ENCODE measurements around the gene NLRP7.
"Not testable (repeated sequence)": the region's sequence is repeated elsewhere in the genome, so short reads cannot be mapped to it uniquely, and the experiment has no call there.

NLRP7 gene

DNA sequence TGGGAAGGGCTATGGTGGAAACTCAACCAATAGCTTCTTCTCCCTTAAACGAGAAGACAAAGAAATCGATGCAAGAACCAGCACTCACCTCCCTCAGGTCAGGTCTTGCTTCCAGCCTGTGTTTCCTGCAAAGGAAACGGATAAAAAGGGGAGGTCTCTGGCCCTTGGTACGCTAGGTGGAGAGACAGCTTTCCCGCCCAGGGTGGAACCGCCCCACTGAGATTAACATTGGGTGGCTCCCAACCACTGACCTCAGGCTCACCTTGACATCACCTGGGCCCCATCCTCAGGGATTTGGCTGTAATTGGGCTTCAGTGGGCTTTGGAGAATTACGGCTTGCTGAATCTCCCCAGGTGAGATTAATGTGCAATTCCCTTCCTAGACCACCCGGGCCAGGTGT lies at the start of gene NLRP7:
NLRP7 (minus strand) TSS at position 150 of the 400 bp plus-strand sequence.
- DNase-seq (ENCODE audit: low spot score) = no peak

DNA sequence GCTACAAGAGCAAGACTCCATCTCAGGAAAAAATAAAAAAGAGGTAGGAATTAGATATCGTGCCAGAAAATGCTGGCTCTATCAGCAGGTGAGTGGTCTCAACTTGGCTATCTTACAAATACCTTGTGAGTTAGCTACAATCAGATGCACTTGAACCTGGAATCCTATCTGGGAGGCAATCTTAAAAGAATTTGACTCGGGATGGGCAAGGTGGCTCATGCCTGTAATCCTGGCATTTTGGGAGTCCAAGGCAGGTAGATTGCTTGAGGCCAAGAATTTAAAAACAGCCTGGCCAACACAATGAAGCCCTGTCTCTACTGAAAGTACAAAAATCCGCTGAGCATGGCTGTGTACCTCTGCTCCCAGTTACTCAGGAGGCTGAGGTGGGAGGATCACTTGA lies 48.2 kb upstream of the NLRP7 start:
- DNase-seq (ENCODE audit: low spot score) = no peak

DNA sequence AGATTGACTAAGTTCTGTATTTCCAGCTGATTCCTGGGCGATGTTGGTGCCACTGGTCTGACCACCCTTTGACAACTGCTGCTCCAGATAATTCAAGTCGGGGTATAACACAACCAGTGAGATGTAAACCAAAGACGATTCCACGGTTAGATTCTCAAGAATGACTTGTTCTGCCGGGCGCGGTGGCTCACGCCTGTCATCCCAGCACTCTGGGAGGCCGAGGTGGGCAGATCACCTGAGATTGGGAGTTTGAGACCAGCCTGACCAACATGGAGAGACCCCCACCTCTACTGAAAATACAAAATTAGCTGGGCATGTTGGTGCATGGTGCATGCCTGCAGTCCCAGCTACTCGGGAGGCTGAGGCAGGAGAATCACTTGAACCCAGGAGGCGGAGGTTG lies 42.2 kb upstream of the NLRP7 start:
- DNase-seq (ENCODE audit: low spot score) = not testable (repeated sequence)

DNA sequence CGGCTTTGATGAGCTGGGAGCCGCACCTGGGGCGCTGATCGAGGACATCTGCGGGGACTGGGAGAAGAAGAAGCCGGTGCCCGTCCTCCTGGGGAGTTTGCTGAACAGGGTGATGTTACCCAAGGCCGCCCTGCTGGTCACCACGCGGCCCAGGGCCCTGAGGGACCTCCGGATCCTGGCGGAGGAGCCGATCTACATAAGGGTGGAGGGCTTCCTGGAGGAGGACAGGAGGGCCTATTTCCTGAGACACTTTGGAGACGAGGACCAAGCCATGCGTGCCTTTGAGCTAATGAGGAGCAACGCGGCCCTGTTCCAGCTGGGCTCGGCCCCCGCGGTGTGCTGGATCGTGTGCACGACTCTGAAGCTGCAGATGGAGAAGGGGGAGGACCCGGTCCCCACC lies 35.2 kb upstream of the NLRP7 start:
- DNase-seq (ENCODE audit: low spot score) = not testable (repeated sequence)

DNA sequence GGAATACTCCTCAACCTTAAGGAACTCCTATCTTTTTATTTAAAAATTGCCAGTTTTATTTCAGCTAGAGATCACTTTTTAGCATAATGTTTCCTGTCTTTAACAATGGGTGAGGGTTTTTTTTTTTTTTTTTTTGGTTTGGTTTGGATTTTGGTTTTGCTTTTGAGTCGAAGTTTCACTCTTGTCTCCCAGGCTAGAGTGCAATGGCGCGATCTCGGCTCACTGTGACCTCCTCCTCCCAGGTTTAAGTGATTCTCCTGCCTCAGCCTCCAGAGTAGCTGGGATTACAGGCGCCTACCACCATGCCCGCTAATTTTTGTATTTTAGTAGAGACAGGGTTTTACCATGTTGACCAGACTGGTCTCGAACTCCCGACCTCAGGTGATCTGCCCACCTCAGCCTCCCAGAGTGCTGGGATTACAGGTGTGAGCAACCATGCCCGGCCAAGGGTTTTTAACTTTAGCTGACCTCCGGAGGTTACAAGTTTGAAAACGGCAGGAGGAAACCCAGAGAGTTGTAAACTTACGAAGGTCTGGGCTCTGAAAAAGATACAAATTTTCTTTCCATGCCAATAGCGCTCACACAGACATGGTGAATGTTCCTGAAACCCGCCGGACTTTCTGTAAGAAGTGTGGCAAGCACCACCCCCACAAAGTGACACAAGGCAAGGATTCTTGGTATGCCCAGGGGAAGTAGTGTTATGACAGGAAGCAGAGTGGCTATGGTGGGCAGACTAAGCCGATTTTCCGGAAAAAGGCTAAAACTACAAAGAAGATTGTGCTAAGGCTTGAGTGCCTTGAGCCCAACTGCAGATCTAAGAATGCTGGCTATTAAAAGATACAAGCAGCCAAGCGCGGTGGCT lies 26.1 kb upstream of the NLRP7 start:
- DNase-seq (ENCODE audit: low spot score) = not testable (repeated sequence)

DNA sequence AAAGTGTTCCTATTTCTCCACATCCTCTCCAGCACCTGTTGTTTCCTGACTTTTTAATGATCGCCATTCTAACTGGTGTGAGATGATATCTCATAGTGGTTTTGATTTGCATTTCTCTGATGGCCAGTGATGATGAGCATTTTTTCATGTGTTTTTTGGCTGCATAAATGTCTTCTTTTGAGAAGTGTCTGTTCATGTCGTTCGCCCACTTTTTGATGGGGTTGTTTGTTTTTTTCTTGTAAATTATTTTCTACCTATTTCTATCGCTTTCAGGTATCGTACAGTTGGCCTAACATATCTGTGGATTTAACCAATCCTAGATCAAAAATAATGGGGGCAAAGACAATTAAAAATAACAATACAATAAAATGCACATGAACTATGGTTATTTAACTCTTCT lies 24.1 kb upstream of the NLRP7 start:
- not testable (repeated sequence) for DNase-seq (ENCODE audit: low spot score)

DNA sequence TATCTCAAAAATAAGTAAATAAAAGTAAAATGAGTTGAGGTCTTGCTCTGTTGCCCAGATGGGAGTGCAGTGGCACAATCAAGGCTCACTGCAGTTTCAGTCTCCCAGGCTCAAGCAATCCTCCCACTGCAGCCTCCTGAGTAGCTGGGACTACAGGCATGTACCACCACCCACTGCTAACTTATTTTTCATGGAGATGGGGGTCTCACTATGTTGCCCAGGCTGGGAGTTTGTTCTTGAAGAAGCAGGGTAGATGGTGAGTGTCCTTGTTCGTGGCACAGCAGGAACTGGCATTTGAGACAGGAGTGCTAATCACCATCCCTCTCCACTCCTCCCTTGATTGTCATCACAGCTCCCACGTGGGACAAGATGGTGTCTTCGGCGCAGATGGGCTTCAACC lies 22.3 kb upstream of the NLRP7 start:
- no peak for DNase-seq (ENCODE audit: low spot score)

DNA sequence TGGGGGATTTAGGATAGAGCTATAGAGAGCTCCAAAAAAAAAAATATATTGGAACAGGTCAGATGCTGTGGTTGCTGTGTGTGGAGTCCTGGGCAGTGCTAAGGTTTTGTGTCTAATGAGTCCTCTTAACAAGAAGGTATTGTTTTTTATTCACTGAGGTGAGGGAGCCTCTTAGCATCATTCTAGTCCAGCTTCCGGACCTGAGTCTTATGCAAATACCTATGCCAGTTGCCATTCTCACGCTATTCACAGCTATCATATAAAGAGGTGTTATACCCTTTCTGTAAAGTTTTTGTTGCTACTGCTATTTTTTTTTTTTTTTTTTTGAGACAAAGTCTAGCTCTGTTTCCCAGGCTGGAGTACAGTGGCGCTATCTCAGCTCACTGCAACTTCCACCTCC lies 20.3 kb upstream of the NLRP7 start:
- no peak for DNase-seq (ENCODE audit: low spot score)

DNA sequence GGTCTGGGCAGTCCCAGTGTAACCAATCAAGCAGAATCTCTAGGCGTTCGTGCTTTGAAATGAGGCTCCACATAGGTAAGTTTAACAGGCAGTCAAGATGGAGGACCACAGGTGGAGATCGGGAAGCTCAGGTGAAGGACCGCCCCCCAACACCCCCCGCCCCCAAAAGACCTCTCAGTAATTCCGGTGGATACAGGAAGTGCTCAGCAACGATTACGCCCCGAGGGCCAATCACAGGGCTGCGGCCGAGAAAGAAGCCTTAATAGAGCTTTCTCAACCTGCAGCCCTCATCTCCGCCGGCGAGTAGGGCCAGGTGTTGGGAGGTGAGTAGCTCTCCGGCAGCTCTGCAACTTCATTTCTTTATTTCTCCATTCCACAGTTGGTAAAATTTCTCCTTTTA lies 17.7 kb upstream of the NLRP7 start:
- not testable (repeated sequence) for DNase-seq (ENCODE audit: low spot score)

DNA sequence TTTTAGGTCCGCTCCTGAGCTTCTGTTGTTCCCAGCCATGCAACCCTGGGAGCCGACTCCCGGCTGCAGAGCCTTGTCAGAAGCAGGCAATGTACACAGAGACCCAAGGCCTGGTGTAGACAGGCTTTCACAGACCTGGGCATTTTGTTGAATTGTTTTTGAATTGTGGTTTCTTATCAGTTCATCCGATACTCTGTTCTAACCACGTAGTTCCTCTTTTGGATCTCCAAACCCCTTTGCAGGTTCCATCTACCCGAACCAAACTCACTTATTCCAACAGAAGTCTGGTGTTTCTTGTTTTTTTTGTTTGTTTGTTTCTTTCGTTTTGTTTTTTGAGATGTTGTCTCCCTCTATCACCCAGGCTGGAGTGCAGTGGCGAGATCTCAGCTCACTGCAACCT lies 12.5 kb upstream of the NLRP7 start:
- no peak for DNase-seq (ENCODE audit: low spot score)

DNA sequence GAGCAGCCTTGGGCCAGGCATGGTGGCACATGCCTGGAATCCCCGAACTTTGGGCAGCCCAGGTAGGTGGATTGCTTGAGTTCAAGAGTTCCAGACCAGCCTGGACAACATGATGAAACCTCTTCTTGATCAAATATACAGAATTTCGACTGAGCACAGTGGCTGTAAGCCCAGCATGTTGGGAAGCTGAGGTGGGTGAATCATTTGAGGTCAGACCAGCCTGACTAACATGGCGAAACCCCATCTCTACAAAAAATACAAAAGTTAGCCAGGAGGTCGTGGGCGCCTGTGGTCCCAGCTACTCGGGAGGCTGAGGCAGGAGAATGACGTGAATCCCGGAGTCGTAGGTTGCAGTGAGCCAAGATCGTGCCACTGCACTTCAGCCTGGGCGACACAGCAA lies 8.0 kb upstream of the NLRP7 start:
- DNase-seq (ENCODE audit: low spot score) = no peak

DNA sequence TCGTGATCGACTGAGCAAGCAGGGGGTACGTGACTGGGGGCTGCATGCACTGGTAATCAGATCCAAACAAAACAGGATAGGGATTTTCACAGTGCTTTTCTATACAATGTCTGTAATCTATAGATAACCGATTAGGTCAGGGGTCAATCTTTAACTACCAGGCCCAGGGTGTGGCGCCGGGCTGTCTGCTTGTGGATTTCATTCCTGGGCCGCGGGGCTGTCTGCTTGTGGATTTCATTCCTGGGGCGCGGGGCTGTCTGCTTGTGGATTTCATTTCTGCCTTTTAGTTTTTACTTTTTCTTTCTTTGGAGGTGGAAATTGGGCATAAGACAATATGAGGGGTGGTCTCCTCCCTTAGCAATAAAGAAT lies 6.0 kb upstream of the NLRP7 start:
- DNase-seq (ENCODE audit: low spot score) = not testable (repeated sequence)

DNA sequence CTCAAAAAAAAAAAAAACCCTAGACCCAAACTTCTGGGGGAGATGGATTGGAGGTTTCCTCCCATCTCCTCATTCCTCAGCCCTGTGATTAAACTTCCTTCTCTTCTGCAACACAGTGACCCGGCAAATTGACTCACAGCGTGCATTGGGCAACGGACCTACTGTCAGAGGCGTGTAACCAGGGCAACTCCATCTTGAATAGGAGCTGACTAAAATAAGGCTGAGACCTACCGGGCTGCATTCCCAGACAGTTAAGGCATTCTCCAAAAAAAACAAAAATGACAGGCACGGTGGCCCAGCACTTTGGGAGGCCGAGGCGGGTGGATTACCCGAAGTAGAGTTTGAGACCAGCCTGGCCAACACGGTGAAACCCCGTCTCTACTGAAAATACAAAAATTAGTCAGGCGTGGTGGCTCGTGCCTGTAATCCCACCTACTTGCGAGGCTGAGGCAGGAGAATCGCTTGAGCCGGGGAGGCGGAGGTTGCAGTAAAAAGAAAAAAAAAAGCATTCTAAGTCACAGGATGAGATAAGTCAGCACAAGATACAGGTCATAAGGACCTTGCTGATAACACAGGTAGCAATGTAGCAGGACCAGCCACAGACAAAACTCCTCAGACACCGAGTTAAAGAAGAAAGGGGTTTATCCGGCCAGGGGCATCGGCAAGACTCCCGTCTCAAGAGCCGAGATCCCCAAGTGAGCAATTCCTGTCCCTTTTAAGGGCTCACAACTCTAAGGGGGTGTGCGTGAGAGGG lies 5.4 kb upstream of the NLRP7 start:
- peak; percentile 28 for DNase-seq (ENCODE audit: low spot score)

DNA sequence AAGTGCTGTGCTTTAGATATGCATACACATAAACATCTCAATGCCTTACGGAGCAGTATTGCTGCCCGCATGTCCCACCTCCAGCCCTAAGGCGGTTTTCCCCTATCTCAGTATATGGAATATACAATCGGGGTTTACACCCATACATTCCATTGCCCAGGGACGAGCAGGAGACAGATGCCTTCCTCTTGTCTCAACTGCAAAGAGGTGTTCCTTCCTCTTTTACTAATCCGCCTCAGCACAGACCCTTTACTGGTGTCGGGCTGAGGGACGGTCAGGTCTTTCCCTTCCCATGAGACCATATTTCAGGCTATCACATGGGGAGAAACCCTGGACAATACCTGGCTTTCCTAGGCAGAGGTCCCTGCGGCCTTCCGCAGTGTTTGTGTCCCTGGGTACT lies 3.2 kb upstream of the NLRP7 start:
- DNase-seq (ENCODE audit: low spot score) = not testable (repeated sequence)

DNA sequence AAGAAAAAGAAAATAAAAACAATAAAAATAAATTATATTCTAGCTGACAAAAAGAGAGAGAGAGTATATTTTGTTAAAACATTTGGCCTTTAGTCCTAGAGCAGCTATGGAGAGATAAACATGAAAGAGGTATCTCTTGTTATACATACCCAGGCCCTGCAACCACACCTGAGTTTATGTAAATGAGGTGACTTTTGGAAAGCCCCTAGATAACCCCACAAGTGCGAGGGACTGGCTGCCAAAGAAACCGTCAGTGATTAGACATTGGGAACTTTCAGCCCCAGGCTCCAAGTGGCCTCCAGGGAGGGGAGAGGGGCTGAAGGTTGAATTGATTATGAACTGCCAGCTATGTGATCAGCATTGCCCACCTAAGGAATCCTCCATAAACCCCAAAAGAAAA lies 2.1 kb upstream of the NLRP7 start:
- no peak for DNase-seq (ENCODE audit: low spot score)

DNA sequence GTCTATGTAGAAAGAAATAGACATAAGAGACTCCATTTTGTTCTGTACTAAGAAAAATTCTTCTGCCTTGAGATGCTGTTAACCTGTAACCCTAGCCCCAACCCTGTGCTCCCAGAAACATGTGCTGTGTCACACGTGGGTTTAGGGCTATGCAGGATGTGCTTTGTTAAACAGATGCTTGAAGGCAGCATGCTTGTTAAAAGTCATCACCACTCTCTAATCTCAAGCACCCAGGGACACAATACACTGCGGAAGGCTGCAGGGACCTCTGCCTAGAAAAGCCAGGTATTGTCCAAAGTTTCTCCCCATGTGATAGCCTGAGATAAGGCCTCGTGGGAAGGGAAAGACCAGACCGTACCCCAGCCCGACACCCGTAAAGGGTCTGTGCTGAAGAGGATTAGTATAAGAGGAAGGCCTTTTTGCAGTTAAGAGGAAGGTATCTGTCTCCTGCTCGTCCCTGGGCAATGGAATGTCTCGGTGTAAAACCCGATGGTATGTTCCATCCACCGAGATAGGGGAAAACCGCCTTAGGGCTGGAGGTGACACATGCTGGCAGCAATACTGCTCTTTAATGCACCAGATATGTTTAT lies 3.5 kb downstream of the NLRP7 start:
- DNase-seq (ENCODE audit: low spot score) = not testable (repeated sequence)

DNA sequence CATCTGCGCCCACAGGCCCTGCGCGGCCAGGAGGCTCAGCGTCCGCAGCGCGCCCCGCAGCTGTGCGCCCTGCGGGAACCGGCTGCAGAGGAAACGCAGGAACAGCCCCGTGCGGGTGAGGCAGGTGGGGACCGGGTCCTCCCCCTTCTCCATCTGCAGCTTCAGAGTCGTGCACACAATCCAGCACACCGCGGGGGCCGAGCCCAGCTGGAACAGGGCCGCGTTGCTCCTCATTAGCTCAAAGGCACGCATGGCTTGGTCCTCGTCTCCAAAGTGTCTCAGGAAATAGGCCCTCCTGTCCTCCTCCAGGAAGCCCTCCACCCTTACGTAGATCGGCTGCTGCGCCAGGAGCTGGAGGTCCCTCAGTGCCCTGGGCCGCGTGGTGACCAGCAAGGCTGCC lies 7.8 kb downstream of the NLRP7 start:
- DNase-seq (ENCODE audit: low spot score) = not testable (repeated sequence)

DNA sequence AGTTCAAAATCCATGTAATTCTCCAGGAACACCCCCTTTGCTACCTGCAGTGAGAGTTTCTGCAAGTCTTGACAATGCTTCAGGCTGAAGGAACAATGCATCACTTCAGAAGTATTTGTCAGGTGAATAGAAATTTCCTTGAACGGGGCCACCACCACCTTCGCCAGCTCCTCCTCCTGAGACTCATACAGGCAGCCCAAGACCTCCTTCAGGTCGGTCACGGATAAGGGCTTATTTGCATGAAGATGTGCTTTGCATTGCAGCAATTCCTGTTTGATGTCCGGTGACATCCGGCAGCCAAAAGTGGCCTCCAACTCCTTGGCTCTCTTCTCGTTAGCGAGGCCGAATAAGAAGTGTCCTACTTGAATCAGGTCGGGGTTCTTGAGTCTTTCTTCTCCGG lies 8.4 kb downstream of the NLRP7 start:
- DNase-seq (ENCODE audit: low spot score) = no peak

DNA sequence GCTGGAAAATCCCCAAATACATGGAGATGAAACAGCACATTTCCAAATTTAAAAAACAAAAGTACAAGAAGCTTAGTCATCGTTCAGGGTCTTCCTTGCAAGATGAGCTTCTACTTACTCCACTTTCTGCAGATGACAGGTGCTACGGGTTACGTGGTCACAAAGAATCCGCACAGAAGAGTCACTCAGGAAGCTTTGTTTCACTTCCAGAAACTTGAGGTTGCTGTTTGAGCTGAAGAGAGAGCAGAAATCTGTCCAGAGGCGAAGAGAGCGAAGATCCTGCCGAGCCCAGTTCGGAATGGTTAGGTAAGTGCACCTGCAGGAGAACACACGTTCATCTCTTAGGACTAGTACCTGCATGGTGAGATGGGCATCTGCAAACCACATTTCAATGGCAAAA lies 9.4 kb downstream of the NLRP7 start:
- DNase-seq (ENCODE audit: low spot score) = no peak

DNA sequence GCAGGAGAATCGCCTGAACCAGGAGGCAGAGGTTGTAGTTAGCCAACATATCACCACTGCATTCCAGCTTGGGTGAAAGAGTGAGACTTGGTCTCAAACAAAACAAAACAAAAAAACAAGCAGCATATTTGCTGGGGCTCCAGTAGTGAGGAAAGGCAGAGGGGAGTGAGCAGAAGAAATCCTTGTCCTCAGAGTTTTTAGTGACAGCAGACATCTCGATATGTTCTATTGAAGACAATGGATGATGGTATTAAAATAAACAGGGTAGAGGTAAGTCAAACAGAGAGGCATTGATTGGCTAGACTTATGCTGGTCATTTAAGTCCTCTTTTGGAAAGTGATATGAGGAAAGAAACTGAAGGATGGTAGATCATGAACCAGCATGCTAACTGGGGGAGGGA lies 19.0 kb downstream of the NLRP7 start:
- DNase-seq (ENCODE audit: low spot score) = no peak

DNA sequence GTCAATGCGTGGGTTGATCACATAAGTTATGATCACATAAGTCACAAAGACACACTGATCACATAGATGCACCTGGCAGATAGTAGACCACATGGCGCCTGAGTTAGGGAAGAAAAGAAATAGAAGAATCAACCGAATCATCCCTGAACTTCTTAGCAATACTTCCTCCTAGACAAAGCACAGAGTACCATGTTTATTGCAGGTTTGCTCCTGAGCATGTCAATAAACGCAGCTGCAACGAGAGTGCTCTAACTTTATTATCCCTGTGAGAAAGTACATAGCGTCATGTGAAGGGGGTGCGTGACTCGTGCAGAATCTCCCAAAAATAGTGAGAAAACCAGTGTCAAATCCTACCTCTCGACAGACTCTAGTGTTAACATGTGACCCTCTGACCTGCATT lies 24.1 kb downstream of the NLRP7 start:
- no peak for DNase-seq (ENCODE audit: low spot score)

DNA sequence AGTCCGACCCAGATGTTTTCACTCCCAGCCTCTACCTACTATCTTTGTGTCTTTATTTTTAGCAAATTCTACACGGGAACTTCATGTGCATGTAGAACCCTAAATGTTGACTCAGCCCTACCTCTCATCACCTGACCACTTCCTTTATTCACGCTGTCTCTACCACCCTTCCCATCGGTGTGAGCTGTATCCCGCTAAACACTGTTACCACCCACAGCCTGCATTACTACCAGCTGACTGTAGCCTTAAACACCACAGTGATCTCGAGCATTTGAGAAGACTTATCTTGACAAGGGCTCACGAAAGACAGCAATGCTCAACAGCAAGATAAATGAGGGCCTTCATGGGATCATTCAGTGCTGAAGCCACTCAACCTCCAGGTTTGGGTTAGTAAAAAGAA lies 26.2 kb downstream of the NLRP7 start:
- no peak for DNase-seq (ENCODE audit: low spot score)

Measured in kidney tubule cell (primary cell).